GM21723 (cell line): ENCODE results near the gene LPAR5.
"Not testable (repeated sequence)": the region's sequence is repeated elsewhere in the genome, so short reads cannot be mapped to it uniquely, and the experiment has no call there.

Experiments
- ATAC-seq: cut with Tn5 transposase; IDR thresholded peaks from one replicate; pipeline ENCODE4 v1.9.1; 2021; ENCODE audit warnings: mild to moderate bottlenecking, moderate library complexity; ENCODE audit not compliant: unreplicated experiment

Gene LPAR5

DNA sequence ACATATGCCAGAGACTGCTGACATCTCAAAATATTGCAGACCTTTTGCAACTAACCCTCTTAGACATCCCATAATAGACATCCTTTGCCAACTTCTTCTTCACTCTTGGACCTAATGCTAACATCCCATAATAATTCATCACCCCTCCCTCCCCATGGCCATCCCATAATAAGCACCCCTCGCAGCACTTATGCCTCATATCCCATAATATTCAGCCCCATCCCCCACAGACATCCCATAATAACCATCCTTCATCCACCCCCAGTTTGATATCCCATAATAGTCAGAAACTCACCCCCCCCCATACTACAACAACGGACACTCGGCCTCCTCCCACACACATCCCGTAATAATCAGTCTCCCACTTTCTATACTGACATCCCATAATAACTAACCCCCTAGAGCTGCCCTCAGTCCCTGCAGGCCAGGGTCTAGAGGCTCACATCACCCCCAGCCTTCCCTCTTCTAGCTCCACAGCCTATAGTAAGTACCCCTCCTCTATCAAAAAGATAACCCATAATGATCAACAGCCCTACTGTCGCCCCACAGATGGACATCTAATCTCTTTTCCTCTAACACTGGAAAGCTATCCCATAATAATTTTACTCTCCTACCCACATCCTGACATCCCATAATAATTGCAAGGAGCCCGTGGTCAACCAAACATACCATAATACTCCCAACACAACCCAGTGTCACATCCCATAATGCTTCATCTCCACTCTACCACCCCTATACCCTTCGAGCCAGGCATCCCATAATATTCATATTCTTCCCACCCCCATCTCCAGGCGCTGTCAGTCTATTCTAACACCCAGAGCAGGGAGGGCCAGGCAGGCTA is 27.8 kb downstream of the LPAR5 start:
- peak; percentile 33 for ATAC-seq

DNA sequence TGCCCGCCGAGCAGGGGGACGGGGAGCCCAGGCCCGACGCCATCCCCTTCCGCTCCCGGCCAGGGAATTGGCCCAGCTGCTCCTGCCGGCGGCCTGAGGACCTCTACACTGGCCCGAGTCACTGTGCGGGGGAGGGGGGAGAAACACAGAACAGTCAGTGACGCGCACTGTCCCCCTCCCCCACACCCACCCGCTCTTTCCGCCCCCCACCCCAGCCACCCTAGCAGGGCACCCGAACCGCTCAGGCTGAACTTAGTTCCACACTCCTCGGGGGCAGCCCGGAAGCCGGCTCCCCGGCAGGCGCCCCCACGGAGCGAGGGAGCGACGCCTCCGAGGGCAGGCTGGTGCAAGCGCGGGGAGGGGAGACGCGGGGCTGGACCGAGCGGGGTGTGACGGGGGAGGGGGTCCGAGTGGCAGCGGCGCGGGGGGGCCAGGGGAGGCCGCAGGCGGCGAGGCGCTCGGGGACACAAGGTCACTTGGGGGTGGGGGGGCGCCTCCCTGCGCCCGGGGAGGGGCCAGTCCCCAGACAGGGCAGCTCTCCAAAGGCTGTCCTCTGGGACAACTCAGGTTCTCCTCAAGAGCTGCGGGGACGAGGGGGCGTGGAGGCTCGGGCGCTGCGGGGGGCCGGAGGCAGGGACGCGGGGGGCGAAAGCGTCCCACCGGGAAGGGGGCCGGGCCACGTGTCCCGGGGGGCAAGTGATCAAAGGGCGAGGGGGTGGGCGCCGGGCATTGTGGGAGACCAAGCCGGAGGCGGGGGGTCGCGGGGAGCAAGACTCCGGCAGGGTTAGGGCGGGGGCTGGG is 29.2 kb downstream of the LPAR5 start:
- no peak for ATAC-seq

DNA sequence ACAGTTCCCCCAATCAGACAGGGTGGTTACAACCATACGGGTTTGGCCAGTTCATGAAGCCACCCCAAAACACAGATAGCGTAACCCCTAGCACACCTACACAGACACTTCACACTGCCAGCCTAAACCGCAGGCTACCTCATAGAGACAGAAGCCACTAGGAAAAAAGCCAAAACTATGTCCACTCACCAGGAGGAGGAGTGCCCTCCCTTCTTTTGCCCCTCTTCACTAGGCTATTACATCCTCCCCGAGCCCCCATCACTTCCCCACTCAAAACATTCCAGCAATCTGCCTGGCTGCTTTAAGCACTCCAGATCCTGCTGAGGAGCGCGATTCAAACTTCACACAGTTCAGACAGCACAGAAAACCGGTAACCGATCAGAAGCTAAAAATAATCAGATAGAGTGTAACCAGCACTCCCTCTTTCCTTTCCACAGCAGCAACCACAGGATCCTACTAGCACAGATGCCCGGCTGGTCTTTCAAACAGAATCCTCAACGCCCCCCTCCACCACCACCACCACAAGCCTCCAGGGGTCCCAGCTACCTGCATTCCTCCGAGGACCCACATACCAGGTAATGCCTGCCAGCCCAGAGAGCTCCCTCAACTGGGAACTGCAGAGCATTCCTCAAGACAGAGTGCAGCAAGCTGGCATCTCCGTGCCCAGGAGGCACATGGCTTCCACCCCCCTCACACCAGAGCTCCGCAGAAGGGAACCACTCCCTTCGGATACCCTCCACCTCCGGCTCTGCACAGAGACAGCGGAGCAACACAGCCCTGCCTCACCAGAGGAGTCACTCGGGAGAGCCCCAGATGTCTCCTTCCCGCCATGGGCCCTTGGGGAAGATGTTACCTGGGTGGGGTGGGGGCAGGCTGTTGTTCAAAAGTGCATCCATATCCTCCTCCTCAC is 30.1 kb downstream of the LPAR5 start:
- ATAC-seq, result no peak

DNA sequence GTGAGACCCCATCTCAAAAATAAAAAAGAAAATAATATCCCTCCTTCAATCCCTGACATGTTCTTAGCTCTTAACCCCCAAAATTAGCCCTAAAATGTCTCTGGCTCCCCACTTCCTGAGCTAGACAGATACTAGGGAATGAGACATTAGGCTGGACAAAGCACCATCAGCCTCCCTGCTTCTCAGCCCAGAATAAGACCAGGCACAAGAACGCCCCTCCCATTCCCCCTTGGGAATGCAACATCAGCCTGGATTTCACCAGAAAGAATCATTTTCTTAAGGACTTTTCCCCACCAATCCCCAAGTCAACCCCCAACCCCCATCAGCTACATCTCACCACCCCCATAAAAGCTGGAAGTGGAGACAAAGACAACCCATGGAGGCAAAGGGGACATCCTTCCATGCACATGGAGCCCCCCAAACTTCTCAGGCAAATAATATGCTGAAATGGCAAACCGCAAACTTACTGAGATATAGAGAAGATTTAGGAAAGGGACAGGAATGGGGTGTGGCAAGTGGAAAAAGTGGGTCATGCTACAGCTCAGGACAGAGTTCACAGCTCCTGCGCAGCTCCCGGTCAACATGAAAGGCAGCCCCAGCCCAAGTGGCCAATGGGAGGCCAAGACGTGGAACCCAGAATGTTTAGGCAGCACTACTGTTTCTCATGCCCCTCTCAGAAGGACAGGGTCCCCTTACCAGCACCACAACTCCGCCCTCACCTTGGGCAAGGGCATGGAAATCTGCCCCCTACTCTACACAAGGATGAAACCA is 31.3 kb downstream of the LPAR5 start:
- ATAC-seq, result no peak

DNA sequence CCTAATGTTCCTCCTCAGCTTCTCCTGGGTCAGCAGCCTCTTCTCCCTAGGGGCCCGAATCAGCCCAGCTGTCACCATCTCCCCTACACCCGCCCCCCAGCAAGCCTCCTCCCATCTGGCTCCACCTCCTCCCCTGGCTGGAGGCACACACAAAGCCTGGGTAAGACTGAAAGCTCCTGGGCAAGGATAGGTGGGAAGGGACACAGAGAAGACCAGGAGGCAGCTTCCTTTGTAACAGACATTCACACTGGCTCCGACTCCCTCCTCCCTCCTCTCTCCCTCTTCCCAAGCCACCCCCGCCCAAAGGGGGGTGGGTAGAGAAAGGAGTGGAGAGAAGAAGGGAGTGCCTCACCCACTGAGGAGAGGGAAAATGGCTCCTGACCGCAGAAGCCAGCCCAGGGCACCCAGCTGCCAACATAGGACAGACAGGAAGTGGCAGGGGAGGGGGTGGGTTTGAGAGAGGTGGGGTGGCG is 32.6 kb downstream of the LPAR5 start:
- ATAC-seq, result no peak

DNA sequence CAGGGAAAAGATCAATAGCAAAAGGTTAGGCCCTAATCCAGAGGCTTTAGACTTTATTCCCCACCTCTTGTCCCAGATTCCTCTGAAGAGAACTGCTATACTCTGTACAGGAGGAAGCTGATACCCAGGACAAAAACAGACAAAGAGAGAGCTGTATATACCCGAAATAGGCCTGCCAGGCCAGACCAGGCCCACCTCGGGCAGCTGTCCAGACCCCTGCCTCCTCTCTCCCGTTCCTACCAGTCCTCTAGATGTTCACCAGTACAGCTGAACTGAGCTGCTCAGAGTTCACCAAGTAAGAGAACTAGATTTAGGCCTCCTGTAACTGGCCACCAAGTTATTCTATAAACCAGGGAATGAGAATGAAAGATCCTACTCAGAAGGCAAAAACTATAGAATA is 33.2 kb downstream of the LPAR5 start:
- no peak for ATAC-seq

DNA sequence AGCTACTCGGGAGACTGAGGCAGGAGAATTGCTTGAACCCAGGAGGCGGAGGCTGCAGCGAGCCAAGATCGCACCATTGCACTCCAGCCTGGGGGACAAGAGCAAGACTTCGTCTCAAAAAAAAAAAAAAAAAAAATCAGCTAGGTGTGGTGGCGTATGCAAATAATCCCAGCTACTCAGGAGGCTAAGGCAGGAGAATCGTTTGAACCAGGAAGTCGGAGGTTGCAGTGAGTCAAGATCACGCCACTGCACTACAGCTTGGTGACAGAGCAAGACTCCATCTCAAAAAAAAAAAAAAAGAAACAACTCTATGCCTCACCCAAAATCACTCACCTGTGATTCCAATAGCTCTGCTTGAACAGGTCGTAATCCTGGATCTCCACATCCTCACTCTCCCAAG is 40.1 kb downstream of the LPAR5 start:
- not testable (repeated sequence) for ATAC-seq

DNA sequence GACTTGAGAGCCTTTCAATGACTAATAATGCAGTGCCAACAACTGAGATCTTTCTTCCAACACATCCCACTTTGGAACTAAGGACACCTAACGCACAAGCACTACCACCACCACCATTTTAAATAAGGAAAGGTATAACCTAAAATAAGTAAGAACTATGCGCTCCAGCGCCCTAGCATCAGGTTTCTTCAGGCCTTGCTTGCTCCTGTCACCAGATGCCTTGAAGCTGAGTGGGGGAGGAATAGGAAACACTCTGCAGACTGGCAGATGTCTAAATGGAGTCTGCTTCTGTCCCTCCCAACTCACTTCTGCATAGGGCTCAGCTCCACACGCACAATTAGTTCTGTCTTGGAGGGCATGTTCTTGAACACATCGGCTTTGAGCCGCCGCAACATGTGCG is 43.7 kb downstream of the LPAR5 start:
- no peak for ATAC-seq

DNA sequence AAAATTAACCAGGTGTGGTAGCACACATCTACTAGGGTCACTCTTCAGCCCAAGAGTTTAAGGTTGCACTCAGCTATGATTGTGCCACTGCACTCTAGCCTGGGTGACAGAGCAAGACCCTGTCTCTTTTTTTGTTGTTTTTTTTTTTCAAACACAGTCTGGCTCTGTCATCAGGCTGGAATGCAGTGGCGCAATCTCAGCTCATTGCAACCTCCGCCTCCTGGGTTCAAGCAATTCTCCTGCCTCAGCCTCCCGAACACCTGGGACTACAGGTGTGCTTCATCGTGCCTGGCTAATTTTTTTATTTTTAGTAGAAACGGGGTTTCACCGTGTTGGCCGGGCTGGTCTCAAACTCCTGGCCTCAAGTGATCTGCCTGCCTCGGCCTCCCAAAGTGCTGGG is 49.2 kb downstream of the LPAR5 start:
- ATAC-seq, result not testable (repeated sequence)

DNA sequence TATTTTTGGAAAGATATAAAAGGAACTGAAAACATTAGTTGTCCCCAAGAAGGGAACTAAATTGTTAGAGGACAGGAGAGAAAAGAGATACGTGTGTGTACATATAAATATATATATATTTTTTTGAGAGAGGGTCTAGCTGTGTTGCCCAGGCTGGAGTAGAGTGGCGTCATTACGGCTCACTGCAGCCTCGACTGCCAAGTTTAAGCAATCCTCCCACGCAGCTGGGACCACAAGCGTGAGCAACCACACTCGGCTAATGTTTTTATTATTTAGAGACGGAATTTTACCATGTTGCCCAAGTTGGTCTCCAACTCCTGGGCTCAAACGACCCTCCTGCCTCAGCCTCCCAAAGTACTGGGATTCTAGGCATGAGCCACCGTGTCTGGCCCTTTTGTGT is 51.5 kb downstream of the LPAR5 start:
- ATAC-seq, result no peak

DNA sequence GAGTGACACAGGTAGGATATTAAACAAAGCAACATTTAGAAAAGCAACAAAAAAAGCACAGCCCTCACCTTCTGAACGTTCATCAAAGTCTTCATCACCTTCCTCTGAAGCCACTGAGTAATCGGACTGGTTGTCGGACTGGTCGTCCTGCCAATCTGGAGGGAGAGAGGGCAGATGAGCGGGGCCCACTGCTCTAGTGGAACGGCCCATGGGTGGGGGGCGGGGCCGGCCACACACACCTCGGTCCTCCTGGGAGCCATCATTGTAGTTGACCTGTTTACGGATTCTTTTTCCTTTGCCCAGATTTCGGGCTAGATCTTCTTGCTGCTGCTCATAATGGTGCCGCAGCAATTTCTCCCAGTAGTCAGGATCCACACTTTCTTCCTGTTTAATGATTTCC is 52.8 kb downstream of the LPAR5 start:
- no peak for ATAC-seq

DNA sequence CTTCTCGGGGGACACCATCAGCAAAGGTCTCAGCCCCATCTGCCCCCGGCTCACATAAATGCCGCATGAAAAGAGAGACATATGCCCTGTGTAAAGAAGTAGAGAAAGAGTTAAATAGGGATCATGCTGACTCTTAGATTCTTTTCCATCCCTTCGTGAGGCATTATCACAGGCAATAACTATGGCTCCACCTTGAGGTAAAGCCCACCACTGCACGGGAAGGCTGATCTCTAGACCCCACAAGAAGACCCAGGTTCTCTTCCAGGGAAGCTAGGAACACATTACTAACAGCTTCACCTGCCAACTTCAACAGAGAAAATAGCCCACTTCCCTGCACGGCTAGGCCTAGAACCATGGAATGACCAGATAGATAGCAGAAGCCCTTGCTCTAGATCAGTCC is 53.6 kb downstream of the LPAR5 start:
- ATAC-seq, result no peak

DNA sequence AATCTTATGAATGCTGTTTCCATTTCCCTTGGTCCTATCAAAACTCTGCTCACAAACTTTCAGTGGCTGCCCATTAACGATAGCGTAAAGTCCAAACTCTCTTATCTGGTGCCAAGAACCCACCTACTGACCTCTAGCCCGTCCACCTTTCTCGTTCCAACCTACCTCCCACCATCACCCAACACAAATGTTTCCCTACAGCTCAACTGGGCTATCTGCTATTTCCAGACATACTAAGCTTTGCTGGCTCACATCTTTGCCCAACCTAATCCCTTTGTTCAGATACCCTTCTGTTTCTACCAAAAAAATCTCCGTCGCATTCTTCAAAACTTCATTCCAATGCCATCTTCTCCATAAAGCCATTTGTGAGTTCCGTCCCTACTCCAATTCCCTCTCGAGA is 60.1 kb downstream of the LPAR5 start:
- no peak for ATAC-seq

DNA sequence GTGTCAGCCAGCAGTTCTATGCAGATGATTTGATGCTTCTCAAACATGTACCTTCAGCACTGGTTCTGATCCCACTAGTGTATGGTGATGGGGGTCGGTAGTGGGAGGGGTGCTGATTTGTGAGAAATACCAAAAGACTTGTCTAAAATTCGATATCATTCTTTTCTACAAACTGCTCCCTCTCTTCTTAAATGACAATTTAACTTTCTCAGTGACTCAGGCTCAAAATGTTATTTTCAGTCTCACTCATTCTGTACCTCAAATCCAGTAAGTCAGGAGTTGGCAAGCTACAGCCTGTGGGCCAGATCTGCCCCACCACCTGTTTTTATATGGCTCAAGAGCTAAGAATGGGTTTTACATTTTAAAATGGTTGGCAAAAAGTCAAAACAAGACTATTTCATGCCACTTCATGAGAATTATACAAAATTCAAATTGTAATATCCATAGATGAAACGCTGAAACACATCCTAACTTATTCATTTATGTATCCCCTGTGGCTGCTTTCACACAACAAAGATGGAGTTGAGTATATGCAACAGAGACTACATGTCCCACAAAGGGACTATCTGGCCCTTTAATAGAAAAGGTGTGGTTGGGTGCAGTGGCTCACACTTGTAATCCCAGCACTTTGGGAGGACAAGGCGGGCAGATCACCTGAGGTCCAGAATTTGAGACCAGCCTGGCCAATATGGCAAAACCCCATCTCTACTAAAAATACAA is 61.0 kb downstream of the LPAR5 start:
- ATAC-seq, result no peak

DNA sequence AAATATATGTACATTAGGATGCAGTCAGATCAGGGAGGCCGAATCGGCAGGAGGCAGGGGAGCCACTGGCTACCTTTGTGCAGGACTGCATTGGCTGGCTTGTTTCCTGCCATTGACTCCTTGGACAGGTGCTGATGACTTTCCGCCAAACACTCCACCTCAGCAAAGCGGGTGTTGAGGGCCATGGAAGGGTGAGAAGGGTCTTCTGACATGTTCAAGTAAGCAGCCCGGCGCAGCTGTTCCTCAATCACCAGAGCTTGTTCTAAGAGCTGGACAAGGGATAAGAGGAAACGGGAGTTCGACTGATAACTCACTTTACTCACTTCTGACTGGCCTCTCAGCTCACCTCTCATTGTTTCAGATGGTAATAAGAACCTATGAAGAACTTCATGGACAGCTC is 62.8 kb downstream of the LPAR5 start:
- no peak for ATAC-seq

DNA sequence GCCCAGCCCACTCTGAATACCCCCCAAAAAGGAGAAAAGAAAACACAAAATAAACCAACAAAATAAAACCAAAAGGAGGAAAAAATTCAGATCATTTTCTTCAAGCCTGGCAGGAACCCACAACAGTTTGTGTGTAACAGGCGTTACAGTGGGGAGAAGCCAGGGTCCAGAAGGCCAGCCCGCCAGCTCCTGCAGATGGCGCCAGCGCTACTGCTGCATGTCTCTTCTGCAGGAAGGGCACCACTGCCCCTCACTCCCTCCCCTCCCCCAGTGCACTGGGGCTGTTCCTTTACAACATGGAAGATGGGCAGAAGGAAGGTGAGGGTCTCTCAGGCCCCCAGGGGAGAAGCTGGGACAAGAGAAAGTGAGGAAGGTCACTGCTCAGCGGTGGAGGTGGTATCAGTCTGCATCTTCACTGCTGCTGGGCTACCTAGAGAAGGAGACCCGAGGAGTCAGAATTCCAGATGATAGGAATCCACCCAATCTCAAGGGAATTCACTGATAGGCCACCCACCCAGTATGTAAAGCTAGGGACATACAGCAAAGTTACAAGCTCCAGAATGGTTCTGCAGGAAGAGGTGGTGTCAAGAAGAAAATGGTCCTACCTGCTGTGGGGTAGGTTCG is 65.4 kb downstream of the LPAR5 start:
- ATAC-seq, result no peak

DNA sequence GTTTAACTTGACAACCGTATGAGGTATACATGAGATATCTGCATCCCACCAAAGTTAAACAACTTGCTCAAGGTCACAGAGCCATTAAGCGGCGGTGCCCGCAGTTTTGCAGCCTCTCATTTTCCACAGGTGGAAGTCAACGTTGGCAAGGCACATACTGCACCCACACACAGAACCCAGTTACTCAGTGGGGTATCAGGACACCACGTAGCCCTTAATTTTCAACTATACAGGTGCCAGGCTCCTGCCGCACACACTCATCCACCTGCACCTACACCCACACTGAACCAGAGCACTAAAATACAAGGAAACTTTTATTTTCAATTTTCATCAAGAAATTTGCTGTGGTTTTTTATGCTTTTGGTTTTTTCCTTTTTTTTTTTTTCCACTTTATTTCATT is 66.0 kb downstream of the LPAR5 start:
- ATAC-seq, result no peak

DNA sequence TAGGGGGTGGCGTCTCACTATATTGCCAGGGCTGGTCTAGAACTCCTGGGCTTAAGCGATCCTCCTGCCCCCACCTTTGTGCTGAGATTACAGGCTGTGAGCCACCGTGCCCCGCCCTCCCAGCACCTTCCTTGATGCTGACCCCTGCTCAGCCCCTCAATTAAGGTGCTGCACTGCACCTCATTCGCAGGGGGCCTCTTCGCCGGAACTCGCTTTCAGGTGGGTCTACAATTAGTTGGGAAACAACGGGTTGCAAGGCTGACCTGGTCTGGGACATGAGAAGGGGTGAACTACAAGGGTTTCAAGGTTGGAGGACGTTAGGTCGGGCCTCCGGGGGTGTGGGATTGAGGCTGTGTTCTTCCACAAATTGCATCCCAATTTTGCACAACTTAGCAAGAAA is 66.4 kb downstream of the LPAR5 start:
- ATAC-seq, result no peak
